Fibroblast of mammary gland (primary cell): ENCODE results near the gene OPCML.

Source experiments
- DNase-seq: peaks from one replicate; pipeline ENCODE4 v3.0.0-alpha.2; 2010; ENCODE audit warnings: low read depth
- H3K4me3 ChIP-seq: 2 replicates; pipeline ENCODE4 v1.5.1; 2011; ENCODE audit warnings: low read depth, mild to moderate bottlenecking, low read length, moderate library complexity; ENCODE audit not compliant: control insufficient read depth
- CTCF ChIP-seq: conservative IDR thresholded peaks from 2 replicates; pipeline ENCODE4 v1.5.1; 2011; ENCODE audit warnings: low read depth, low read length, inconsistent platforms; ENCODE audit not compliant: control insufficient read depth, insufficient read depth

The OPCML gene

GRCh38 chr11:133501643-133502539 lies 30.4 kb downstream of the OPCML start:
- TF ChIP-seq CTCF: no peak

GRCh38 chr11:133500936-133501335 lies 31.4 kb downstream of the OPCML start:
- no peak overlapping the region for H3K4me3 ChIP-seq
- DNase-seq: no peak
- no peak for TF ChIP-seq CTCF

More at GRCh38 chr11:133501643-133502539, 30.4 kb downstream of the OPCML start:
- no peak for DNase-seq
- no peak overlapping the region for H3K4me3 ChIP-seq

GRCh38 chr11:133500435-133500834 lies 31.9 kb downstream of the OPCML start:
- TF ChIP-seq CTCF: no peak

GRCh38 chr11:133498969-133499368 lies 33.3 kb downstream of the OPCML start:
- no peak for DNase-seq
- TF ChIP-seq CTCF: no peak
- no peak overlapping the region for H3K4me3 ChIP-seq

More at GRCh38 chr11:133500435-133500834, 31.9 kb downstream of the OPCML start:
- no peak overlapping the region for H3K4me3 ChIP-seq
- DNase-seq: no peak

- TF ChIP-seq CTCF: no peak
- H3K4me3 ChIP-seq: no peak overlapping the region
- DNase-seq: no peak
Measured at GRCh38 chr11:133497477-133498140, 34.7 kb downstream of the OPCML start.

- H3K4me3 ChIP-seq: no peak overlapping the region
- TF ChIP-seq CTCF: no peak
- DNase-seq: no peak
Measured at GRCh38 chr11:133492895-133493294, 39.4 kb downstream of the OPCML start.
